Type B pancreatic cell (in vitro differentiated cells): ENCODE results near the gene SUPT4H1. TPM values are rescaled to one million over a fixed set of nuclear protein-coding genes. Genes with fewer than 3 reads are reported as not detected.
A peak's percentile ranks its signal among the peaks of the same experiment; 100 is the strongest.

Source experiments
- DNase-seq: peaks from one replicate; pipeline ENCODE4 v3.0.0; 2021; ENCODE audit warnings: mixed read lengths; ENCODE audit not compliant: unreplicated experiment; ENCODE audit errors: extremely low spot score
- H3K27ac Mint-ChIP-seq: 2 replicates; pipeline ENCODE4 v1.8.0; 2021; ENCODE audit warnings: mild to moderate bottlenecking, mixed read lengths
- H3K27me3 Mint-ChIP-seq: 2 replicates; pipeline ENCODE4 v1.8.0; 2021; ENCODE audit warnings: mixed read lengths
- H3K36me3 Mint-ChIP-seq: 2 replicates; pipeline ENCODE4 v1.8.0; 2021; ENCODE audit warnings: mixed read lengths
- H3K4me1 Mint-ChIP-seq: one replicate; pipeline ENCODE4 v1.8.0; 2021; ENCODE audit warnings: mixed read lengths; ENCODE audit not compliant: unreplicated experiment
- H3K4me3 Mint-ChIP-seq: 2 replicates; pipeline ENCODE4 v1.8.0; 2021; ENCODE audit warnings: mild to moderate bottlenecking, mixed read lengths
- H3K9me3 Mint-ChIP-seq: 2 replicates; pipeline ENCODE4 v1.8.0; 2021; ENCODE audit warnings: mixed read lengths
- total RNA-seq: library from RNA; stranded (reverse); gene quantifications from 2 replicates; pipeline ENCODE4 v1.2.1, GENCODE V29; 2021; ENCODE audit warnings: low replicate concordance
- TF ChIP-seq, protein P1 (sequence below): fragments of 200-600 bp; sonication (generic); conservative IDR thresholded peaks from 2 replicates; pipeline ENCODE4 v1.5.0; 2021; ENCODE audit warnings: antibody characterized with exemption, mild to moderate bottlenecking

The SUPT4H1 gene
- total RNA-seq, 1 donor from 2014 or later: 82.9 TPM

DNA sequence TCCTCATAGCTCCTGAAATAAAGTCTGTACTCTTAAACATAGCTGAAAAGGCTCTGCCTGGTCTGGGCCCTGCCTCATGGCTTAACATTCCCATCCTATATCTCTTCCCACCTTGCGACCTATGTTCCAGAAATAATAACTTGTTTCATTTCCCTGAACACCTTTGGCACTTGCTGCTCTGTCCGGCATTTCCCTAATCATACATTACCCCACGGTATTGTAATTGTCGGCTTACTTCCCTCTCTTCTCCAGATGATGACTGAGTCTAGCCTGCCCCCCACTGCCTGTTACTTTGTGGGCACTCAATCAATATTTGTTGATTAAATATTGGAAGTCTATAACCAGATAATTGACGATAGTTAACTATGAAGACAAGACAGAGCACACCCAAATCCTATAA is 23.3 kb upstream of the SUPT4H1 start:
- Mint-ChIP-seq H3K27ac (peak overlapping the region; percentile 12), H3K9me3 (no peaks in the 10 kb centered on the region)

DNA sequence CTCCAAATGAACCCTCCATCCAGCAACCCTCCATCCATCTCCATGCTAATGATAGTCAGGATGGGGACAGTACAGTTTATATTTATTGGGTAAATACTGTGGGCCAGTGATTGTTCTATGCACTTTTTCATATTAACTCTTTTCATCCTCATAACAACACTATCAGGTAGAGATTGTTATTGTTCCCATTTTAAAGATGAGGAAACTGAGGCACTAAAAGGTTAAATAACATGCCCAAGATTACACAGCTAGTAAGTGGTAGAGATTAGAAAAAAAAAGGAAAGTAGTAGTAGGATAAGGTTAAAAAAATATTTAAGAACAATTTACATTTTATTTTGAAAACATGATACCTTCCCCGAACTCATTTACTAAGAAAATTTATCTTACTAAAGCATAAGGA is 21.9 kb upstream of the SUPT4H1 start:
- Mint-ChIP-seq H3K9me3 (no peaks in the 10 kb centered on the region), H3K4me3 (no peak overlapping the region), H3K36me3 (peaks cover 11% of the 10 kb centered on the region), H3K27me3 (no peaks in the 10 kb centered on the region), H3K4me1 (peaks cover 26% of the 10 kb centered on the region), H3K27ac (no peak overlapping the region)
- TF ChIP-seq, protein P1, sequence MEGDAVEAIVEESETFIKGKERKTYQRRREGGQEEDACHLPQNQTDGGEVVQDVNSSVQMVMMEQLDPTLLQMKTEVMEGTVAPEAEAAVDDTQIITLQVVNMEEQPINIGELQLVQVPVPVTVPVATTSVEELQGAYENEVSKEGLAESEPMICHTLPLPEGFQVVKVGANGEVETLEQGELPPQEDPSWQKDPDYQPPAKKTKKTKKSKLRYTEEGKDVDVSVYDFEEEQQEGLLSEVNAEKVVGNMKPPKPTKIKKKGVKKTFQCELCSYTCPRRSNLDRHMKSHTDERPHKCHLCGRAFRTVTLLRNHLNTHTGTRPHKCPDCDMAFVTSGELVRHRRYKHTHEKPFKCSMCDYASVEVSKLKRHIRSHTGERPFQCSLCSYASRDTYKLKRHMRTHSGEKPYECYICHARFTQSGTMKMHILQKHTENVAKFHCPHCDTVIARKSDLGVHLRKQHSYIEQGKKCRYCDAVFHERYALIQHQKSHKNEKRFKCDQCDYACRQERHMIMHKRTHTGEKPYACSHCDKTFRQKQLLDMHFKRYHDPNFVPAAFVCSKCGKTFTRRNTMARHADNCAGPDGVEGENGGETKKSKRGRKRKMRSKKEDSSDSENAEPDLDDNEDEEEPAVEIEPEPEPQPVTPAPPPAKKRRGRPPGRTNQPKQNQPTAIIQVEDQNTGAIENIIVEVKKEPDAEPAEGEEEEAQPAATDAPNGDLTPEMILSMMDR: no peak
- no peak for DNase-seq

More for the DNA sequence above, 23.3 kb upstream of the SUPT4H1 start:
- no peak for DNase-seq
- peaks cover 26% of the 10 kb centered on the region for H3K4me1 Mint-ChIP-seq
- no peak overlapping the region for H3K4me3 Mint-ChIP-seq
- no peaks in the 10 kb centered on the region for H3K27me3 Mint-ChIP-seq
- peaks cover 4% of the 10 kb centered on the region for H3K36me3 Mint-ChIP-seq
- TF ChIP-seq, protein P1: no peak

DNA sequence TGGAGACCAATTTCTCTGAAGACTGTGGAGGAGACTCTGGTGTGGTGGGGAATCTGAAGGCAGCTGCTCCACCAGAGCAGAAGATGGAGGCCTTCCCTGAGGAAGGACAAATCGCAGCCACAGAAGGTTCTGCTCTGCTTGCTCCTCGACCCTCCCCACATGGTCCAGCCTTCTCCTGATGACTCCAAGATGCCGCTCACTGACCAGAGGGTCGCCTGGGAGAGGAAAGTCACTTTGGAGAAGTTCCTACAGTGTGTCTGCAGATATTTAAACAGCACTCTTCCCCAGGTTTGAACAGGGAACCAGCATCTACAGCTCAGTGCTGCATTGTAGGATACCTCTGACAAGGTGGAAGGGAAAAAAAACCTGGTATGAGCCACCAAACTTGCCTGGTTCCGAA is 21.0 kb upstream of the SUPT4H1 start:
- Mint-ChIP-seq H3K4me1 (peaks cover 26% of the 10 kb centered on the region), H3K9me3 (no peaks in the 10 kb centered on the region), H3K4me3 (no peak overlapping the region), H3K36me3 (peaks cover 11% of the 10 kb centered on the region), H3K27ac (peak overlapping the region; percentile 4), H3K27me3 (no peaks in the 10 kb centered on the region)
- DNase-seq: no peak
- TF ChIP-seq, protein P1: no peak

- H3K4me3 Mint-ChIP-seq: no peak overlapping the region
These were observed 19.4 kb upstream of the SUPT4H1 start for GRCh38 chr17:58371300-58371950.

DNA sequence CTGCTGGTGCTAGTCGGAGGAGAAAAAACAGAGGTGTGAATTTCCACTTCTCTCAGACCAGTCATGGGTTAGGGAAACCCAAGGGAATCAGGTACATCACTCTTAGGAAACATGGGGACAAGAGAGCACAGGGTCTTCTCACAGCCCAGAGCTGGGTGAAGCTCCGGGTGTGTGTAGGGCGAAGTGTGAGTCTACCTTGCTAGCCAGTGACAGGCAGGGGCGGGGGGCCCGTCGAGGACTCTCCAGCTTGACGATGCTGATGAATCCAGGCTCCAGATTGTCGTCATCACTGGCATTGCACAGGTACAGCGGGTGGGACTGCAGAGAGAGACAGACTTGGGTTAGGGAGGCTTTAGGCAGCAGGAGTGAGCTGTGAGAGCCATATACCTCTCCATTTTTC is 18.7 kb upstream of the SUPT4H1 start:
- Mint-ChIP-seq H3K4me3 (no peak overlapping the region), H3K4me1 (peaks cover 13% of the 10 kb centered on the region), H3K27ac (no peak overlapping the region), H3K27me3 (no peaks in the 10 kb centered on the region), H3K36me3 (peaks cover 7% of the 10 kb centered on the region), H3K9me3 (no peaks in the 10 kb centered on the region)
- TF ChIP-seq, protein P1: no peak
- DNase-seq: no peak

More at GRCh38 chr17:58371300-58371950, 19.4 kb upstream of the SUPT4H1 start:
- Mint-ChIP-seq H3K27ac (no peak overlapping the region), H3K36me3 (peaks cover 7% of the 10 kb centered on the region), H3K27me3 (no peaks in the 10 kb centered on the region), H3K9me3 (no peaks in the 10 kb centered on the region), H3K4me1 (peaks cover 15% of the 10 kb centered on the region)
- DNase-seq: no peak
- TF ChIP-seq, protein P1: no peak
